ENCODE measurements around the gene RNF151. TPM values are rescaled to one million over a fixed set of nuclear protein-coding genes. Genes with fewer than 3 reads are reported as not detected.

The RNF151 gene
- total and polyA plus RNA-seq, 2 donors (not counting 1 experiment from before 2014, with no cell fraction given), result 0.13 to 0.76 TPM

DNA sequence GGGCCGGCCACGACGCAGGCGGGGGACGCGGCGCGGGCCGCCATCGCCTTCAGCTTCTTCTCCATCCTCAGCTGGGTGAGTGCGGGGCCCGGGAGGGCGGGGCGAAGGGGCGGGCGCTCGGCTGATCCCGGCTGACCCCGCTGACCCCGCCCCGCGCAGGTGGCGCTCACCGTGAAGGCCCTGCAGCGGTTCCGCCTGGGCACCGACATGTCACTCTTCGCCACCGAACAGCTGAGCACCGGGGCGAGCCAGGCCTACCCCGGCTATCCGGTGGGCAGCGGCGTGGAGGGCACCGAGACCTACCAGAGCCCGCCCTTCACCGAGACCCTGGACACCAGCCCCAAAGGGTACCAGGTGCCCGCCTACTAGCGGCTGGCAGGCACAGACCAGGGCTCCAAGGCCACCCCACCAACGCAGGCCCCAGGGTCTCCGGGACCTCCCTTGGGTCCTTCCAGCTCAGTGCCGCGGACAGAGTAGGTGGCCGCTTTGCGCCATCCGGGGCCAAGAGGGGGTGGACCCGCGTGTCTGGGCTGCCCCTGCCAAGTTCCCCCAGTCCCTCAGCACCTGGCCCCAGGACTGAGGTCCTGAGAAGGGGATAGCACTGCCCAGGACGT, 26.2 kb downstream of the RNF151 start:
- Histone ChIP-seq H3K4me3 (ENCODE audit: control extremely low read depth in 1 of 5, extremely low read depth in 1 of 5, insufficient read depth in 1 of 5, low read depth in 2 of 5, low read length in 4 of 5) (no peak overlapping the region), H2AFZ (ENCODE audit: insufficient read depth, low read depth, low read length, poor library complexity, severe bottlenecking) (peak overlapping the region; percentile 51), H3K27me3 (replicated peaks in 1 of 4; ENCODE audit: control extremely low read depth in 1 of 4, control insufficient read depth in 3 of 4, insufficient read depth in 4 of 4, low read length in 3 of 4) (no peaks in the 10 kb centered on the region), H3K79me2 (ENCODE audit: control insufficient read depth, insufficient read depth, low read length) (no peaks in the 10 kb centered on the region), H3K27ac (ENCODE audit: low read length in 2 of 2) (peak overlapping the region in 1 of 2 donors; percentile 57), H3K9ac (ENCODE audit: low read length) (no peak overlapping the region), H3K4me1 (ENCODE audit: control insufficient read depth in 2 of 2, insufficient read depth in 2 of 2, low read length in 2 of 2) (peaks cover 24 to 35% of the 10 kb centered on the region in 2 donors), H4K20me1 (ENCODE audit: control insufficient read depth, insufficient read depth, low read length, poor library complexity, severe bottlenecking) (no peaks in the 10 kb centered on the region), H3K36me3 (replicated peaks in 1 of 2; ENCODE audit: control extremely low read depth in 1 of 2, control insufficient read depth in 1 of 2, extremely low read depth in 1 of 2, insufficient read depth in 2 of 2, low read length in 1 of 2) (no peaks in the 10 kb centered on the region), H3K9me3 (ENCODE audit: control extremely low read depth in 1 of 3, control insufficient read depth in 2 of 3, insufficient read depth in 1 of 3, low read length in 2 of 3) (peaks cover 0 to 13% (median 0%) of the 10 kb centered on the region in 3 donors), H3K4me2 (replicated peaks; ENCODE audit: low read depth, low read length, poor library complexity, severe bottlenecking) (peak overlapping the region; percentile 58)
- CTCF ChIA-PET, result interaction anchor here (1.4 to 5.5 kb wide), 2 partner anchors 11 to 28 kb away, joined by 3 to 32 read pairs; partner anchors contain the start of gene RPS2
- 59% methylated on average over 50 of the region's 50 CpGs for WGBS (ENCODE audit: insufficient coverage)
- ATAC-seq (ENCODE audit: low read depth) (no peak), DNase-seq (peak; percentile 53)
- no peaks in the 10 kb centered on the region for H3K27me3 Mint-ChIP-seq
- intact Hi-C loops (cut with micrococcal nuclease), result loop anchor here (1.0 to 10.0 kb wide), 5 partner anchors 16 to 784 kb away; partner anchors contain the start of genes ELOB, MSRB1, TRAF7 and ZNF598
- TF ChIP-seq CTCF (IDR thresholded peaks at IDR 0.05) (no peak), EZH2 (IDR thresholded peaks at IDR 0.05; ENCODE audit: borderline replicate concordance, insufficient read depth, low read depth, low read length, poor library complexity, severe bottlenecking) (no peak)
- H3K4me3 Mint-ChIP-seq, result no peak overlapping the region
- POLR2A ChIA-PET, result interaction anchor here (0.9 to 3.0 kb wide), 6 partner anchors 10 to 162 kb away, joined by 6 to 36 read pairs (median 8); partner anchors contain the start of genes RPS2, TBL3 and TRAF7
- H3K27ac Mint-ChIP-seq, result no peak overlapping the region
- H3K9me3 Mint-ChIP-seq (ENCODE audit: insufficient read depth), result no peaks in the 10 kb centered on the region
- peaks cover 33% of the 10 kb centered on the region for H3K4me1 Mint-ChIP-seq

DNA sequence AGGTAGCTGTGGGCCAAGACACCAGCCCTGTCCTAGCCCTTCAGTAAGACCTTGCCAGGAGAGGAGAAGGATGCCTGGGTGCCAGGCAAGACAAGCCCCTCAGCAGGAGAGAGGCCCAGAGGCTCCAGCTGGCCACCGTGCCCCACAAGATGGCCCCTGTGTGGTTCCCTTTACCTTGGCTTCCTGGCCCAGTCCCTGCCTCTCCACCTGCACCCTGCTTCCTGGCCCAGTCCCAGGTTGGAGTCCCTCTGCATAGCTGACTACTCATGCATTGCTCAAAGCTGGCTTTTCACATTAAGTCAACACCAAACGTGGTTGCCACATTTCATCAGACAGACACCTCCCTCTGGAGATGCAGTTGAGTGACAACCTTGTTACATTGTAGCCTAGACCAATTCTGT, 27.1 kb downstream of the RNF151 start:
- TF ChIP-seq CTCF (IDR thresholded peaks at IDR 0.05), result no peak
- TF ChIP-seq EZH2 (IDR thresholded peaks at IDR 0.05; ENCODE audit: borderline replicate concordance, insufficient read depth, low read depth, low read length, poor library complexity, severe bottlenecking), result no peak
- Mint-ChIP-seq H3K4me3 (peak overlapping the region; percentile 34), H3K27me3 (no peaks in the 10 kb centered on the region), H3K4me1 (peaks cover 31% of the 10 kb centered on the region), H3K27ac (peak overlapping the region; percentile 84), H3K9me3 (ENCODE audit: insufficient read depth) (no peaks in the 10 kb centered on the region)
- no peak overlapping the region for H3K4me3 ChIP-seq (ENCODE audit: control extremely low read depth in 1 of 5, extremely low read depth in 1 of 5, insufficient read depth in 1 of 5, low read depth in 2 of 5, low read length in 4 of 5)
- 73% methylated on average over 1 of the region's 2 CpGs for WGBS (ENCODE audit: insufficient coverage)
- H3K4me2 ChIP-seq (replicated peaks; ENCODE audit: low read depth, low read length, poor library complexity, severe bottlenecking), result no peak overlapping the region
- H3K27ac ChIP-seq (ENCODE audit: low read length in 2 of 2), result peak overlapping the region; percentile 39 to 57
- DNase-seq (no peak), ATAC-seq (ENCODE audit: low read depth) (no peak)
- peaks cover 0 to 9% of the 10 kb centered on the region in 2 experiments for H3K36me3 ChIP-seq (replicated peaks in 1 of 2; ENCODE audit: control extremely low read depth in 1 of 2, control insufficient read depth in 1 of 2, extremely low read depth in 1 of 2, insufficient read depth in 2 of 2, low read length in 1 of 2)
- H3K9me3 ChIP-seq (ENCODE audit: control extremely low read depth in 1 of 3, control insufficient read depth in 2 of 3, insufficient read depth in 1 of 3, low read length in 2 of 3), result peaks cover 0 to 13% (median 0%) of the 10 kb centered on the region in 3 donors
- peaks cover 24 to 35% of the 10 kb centered on the region in 2 donors for H3K4me1 ChIP-seq (ENCODE audit: control insufficient read depth in 2 of 2, insufficient read depth in 2 of 2, low read length in 2 of 2)
- H3K79me2 ChIP-seq (ENCODE audit: control insufficient read depth, insufficient read depth, low read length), result no peaks in the 10 kb centered on the region
- CTCF ChIA-PET, result interaction anchor here (0.5 to 5.5 kb wide), 5 partner anchors 10 to 161 kb away, joined by 3 to 32 read pairs (median 4); no protein-coding TSS in a partner anchor
- POLR2A ChIA-PET, result no interaction called here
- no peak overlapping the region for H3K9ac ChIP-seq (ENCODE audit: low read length)
- intact Hi-C loops (cut with micrococcal nuclease), result loop anchor here (5.0 to 10.0 kb wide), 2 partner anchors 49 to 784 kb away; partner anchors contain the start of genes ELOB and MSRB1
- no peak overlapping the region for H2AFZ ChIP-seq (ENCODE audit: insufficient read depth, low read depth, low read length, poor library complexity, severe bottlenecking)
- H3K27me3 ChIP-seq (replicated peaks in 1 of 4; ENCODE audit: control extremely low read depth in 1 of 4, control insufficient read depth in 3 of 4, insufficient read depth in 4 of 4, low read length in 3 of 4), result no peaks in the 10 kb centered on the region
- H4K20me1 ChIP-seq (ENCODE audit: control insufficient read depth, insufficient read depth, low read length, poor library complexity, severe bottlenecking), result no peaks in the 10 kb centered on the region

All from B cell (primary cell).